ENCODE measurements around the gene CENPP.

Gene CENPP

DNA sequence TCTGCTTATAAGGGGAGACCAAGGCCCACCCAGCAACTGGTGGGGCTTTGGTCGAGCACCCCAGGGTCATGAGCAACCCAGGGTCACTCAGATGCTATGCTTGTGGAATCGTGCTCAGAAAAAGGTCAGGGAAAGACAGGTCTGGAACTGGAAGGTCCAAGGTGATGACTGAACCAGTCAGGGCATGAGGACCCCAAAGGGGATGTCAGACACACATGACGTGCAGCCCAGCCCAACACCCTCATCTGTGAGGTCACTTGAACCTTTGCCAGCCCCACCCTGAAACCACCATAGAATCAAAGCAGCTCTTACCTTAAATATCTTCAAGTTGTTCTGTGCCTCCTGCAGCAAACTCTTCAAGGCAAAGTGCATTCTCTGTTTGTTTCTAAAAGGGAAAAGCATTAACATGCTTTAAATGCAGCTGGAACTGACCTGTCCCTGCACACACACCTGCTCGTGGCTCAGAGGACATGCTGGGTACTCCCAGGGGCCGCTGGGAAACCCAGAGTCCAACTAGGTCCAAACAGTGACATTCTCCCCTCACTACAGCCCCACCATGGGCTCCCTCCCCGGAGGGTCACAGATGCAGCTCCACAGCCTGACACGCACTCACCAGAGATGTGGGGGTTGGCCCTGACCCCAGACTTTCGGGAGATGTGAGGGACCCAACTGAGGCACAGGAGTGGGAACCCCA lies 314.8 kb downstream of the CENPP start:
- Histone ChIP-seq H4K20me1 (ENCODE audit: insufficient read depth, low read length) (no peaks in the 10 kb centered on the region), H3K4me2 (ENCODE audit: low read length) (no peak overlapping the region), H3K9ac (ENCODE audit: low read length) (no peak overlapping the region), H3K4me1 (ENCODE audit: low read length) (no peaks in the 10 kb centered on the region), H3K4me3 (ENCODE audit: low read length) (no peak overlapping the region), H3K36me3 (replicated peaks; ENCODE audit: low read depth, low read length) (peaks cover 42% of the 10 kb centered on the region), H3K79me2 (ENCODE audit: low read length) (no peaks in the 10 kb centered on the region), H3K27ac (ENCODE audit: low read length) (no peak overlapping the region), H2AFZ (ENCODE audit: low read depth, low read length) (no peak overlapping the region), H3K27me3 (ENCODE audit: low read depth, low read length) (no peaks in the 10 kb centered on the region), H3K9me3 (ENCODE audit: insufficient read depth, low read length) (no peaks in the 10 kb centered on the region)
- TF ChIP-seq EZH2phosphoT487 (IDR thresholded peaks at IDR 0.05; ENCODE audit: low read depth), result no peak
- TF ChIP-seq, protein P1, sequence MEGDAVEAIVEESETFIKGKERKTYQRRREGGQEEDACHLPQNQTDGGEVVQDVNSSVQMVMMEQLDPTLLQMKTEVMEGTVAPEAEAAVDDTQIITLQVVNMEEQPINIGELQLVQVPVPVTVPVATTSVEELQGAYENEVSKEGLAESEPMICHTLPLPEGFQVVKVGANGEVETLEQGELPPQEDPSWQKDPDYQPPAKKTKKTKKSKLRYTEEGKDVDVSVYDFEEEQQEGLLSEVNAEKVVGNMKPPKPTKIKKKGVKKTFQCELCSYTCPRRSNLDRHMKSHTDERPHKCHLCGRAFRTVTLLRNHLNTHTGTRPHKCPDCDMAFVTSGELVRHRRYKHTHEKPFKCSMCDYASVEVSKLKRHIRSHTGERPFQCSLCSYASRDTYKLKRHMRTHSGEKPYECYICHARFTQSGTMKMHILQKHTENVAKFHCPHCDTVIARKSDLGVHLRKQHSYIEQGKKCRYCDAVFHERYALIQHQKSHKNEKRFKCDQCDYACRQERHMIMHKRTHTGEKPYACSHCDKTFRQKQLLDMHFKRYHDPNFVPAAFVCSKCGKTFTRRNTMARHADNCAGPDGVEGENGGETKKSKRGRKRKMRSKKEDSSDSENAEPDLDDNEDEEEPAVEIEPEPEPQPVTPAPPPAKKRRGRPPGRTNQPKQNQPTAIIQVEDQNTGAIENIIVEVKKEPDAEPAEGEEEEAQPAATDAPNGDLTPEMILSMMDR (IDR thresholded peaks at IDR 0.05; ENCODE audit: low read depth, low read length), result no peak

DNA sequence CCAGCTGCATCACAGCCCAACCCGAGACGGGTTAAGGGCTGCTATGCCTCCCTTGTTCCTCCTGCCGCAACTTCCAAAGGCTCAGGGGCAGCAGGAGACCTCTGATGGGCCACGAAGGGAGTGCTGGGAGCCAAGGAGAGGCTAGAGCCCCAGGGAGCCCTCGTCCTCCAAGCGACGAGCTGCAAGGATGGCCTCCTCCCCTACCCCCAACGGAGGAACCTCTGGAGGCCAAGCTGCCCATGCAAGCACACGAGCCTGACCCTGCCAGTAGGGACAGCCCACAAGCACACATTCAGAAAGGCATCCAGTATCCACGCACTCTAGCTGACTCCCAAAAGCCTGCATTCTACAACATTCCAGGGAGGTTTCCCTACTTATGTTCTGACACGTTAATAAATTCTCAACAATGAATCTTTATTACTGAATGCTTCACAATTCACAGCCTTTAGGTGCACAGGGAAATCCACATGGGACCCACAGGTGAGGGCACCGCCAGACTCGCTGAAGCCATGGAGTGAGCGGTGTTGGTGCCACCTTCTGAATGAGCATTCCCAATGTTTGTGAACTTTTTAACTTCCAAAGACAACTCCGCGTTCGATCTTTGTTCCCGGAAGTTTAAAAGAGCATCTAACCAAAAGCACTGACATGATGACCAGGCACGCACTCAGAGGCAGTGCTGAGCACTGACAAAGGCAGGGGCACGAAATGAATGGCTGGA lies 315.5 kb downstream of the CENPP start:
- Histone ChIP-seq H3K9me3 (ENCODE audit: insufficient read depth, low read length) (no peaks in the 10 kb centered on the region), H3K4me3 (ENCODE audit: low read length) (no peak overlapping the region), H3K36me3 (replicated peaks; ENCODE audit: low read depth, low read length) (peaks cover 45% of the 10 kb centered on the region), H3K4me1 (ENCODE audit: low read length) (no peaks in the 10 kb centered on the region), H3K4me2 (ENCODE audit: low read length) (no peak overlapping the region), H3K79me2 (ENCODE audit: low read length) (no peaks in the 10 kb centered on the region), H4K20me1 (ENCODE audit: insufficient read depth, low read length) (no peaks in the 10 kb centered on the region), H3K27me3 (ENCODE audit: low read depth, low read length) (no peaks in the 10 kb centered on the region), H2AFZ (ENCODE audit: low read depth, low read length) (no peak overlapping the region), H3K9ac (ENCODE audit: low read length) (no peak overlapping the region), H3K27ac (ENCODE audit: low read length) (no peak overlapping the region)
- TF ChIP-seq, protein P1 (IDR thresholded peaks at IDR 0.05; ENCODE audit: low read depth, low read length), result no peak
- TF ChIP-seq EZH2phosphoT487 (IDR thresholded peaks at IDR 0.05; ENCODE audit: low read depth), result no peak

DNA sequence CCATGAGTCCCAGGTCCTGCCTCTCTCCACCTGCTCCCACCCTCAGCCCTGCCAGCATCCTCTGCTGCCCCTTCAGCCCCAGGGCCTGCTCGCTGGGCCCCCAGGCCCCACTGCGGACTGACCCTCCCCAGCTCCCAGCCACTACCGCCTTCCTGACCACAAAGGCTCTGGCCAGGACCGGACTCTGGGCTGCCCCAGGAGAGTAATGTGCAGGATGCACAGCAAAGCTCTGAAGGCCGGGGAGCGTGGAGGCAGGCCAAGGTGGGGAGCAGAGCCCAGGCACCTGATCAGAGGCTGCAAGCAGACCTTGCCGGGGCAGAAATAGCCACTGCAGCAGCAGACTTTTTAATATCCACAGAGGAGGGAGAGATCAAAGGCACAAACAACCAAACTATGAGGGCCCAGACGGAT lies 316.3 kb downstream of the CENPP start:
- H3K9ac ChIP-seq (ENCODE audit: low read length), result no peak overlapping the region
- H4K20me1 ChIP-seq (ENCODE audit: insufficient read depth, low read length), result no peaks in the 10 kb centered on the region
- no peaks in the 10 kb centered on the region for H3K79me2 ChIP-seq (ENCODE audit: low read length)
- peaks cover 48% of the 10 kb centered on the region for H3K36me3 ChIP-seq (replicated peaks; ENCODE audit: low read depth, low read length)
- H3K4me1 ChIP-seq (ENCODE audit: low read length), result no peaks in the 10 kb centered on the region
- H3K9me3 ChIP-seq (ENCODE audit: insufficient read depth, low read length), result no peaks in the 10 kb centered on the region
- H2AFZ ChIP-seq (ENCODE audit: low read depth, low read length), result no peak overlapping the region
- H3K27ac ChIP-seq (ENCODE audit: low read length), result no peak overlapping the region
- H3K4me2 ChIP-seq (ENCODE audit: low read length), result no peak overlapping the region
- TF ChIP-seq, protein P1 (IDR thresholded peaks at IDR 0.05; ENCODE audit: low read depth, low read length), result no peak
- no peak for TF ChIP-seq EZH2phosphoT487 (IDR thresholded peaks at IDR 0.05; ENCODE audit: low read depth)
- H3K27me3 ChIP-seq (ENCODE audit: low read depth, low read length), result no peaks in the 10 kb centered on the region
- no peak overlapping the region for H3K4me3 ChIP-seq (ENCODE audit: low read length)

DNA sequence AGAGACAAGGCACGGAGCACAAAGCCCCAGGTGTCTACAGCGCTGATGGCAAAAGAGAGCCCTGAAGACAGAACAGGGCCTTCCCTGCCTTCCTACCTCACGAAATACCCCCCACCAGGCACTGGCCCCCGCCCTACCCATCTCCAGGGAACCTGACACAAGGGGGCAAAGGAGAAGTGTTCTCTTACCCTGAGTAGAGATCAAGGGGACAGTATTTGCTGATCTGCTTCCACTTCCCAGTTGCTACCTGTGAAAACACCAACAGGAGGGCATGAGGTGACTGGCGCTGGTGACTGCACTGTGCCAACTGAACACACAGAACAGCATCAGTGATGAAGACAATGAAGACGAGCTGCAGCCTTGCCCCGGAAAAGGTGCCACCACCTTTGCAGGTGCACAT lies 316.8 kb downstream of the CENPP start:
- no peak overlapping the region for H3K4me2 ChIP-seq (ENCODE audit: low read length)
- H3K27ac ChIP-seq (ENCODE audit: low read length), result no peak overlapping the region
- no peaks in the 10 kb centered on the region for H3K9me3 ChIP-seq (ENCODE audit: insufficient read depth, low read length)
- H3K79me2 ChIP-seq (ENCODE audit: low read length), result no peaks in the 10 kb centered on the region
- no peak overlapping the region for H3K9ac ChIP-seq (ENCODE audit: low read length)
- no peaks in the 10 kb centered on the region for H3K4me1 ChIP-seq (ENCODE audit: low read length)
- TF ChIP-seq EZH2phosphoT487 (IDR thresholded peaks at IDR 0.05; ENCODE audit: low read depth), result no peak
- no peaks in the 10 kb centered on the region for H4K20me1 ChIP-seq (ENCODE audit: insufficient read depth, low read length)
- H3K4me3 ChIP-seq (ENCODE audit: low read length), result no peak overlapping the region
- H3K36me3 ChIP-seq (replicated peaks; ENCODE audit: low read depth, low read length), result peaks cover 47% of the 10 kb centered on the region
- no peaks in the 10 kb centered on the region for H3K27me3 ChIP-seq (ENCODE audit: low read depth, low read length)
- H2AFZ ChIP-seq (ENCODE audit: low read depth, low read length), result no peak overlapping the region
